Neural crest cell (in vitro differentiated cells): ENCODE results near the gene MICALL2. TPM values are rescaled to one million over a fixed set of nuclear protein-coding genes. Genes with fewer than 3 reads are reported as not detected.

ENCODE experiments used
- DNase-seq: peaks from one replicate; pipeline ENCODE4 v3.0.0; 2021; ENCODE audit warnings: low read depth, mixed read lengths, low spot score
- H3K27ac Mint-ChIP-seq: one replicate; pipeline ENCODE4 v1.8.0; 2021; ENCODE audit warnings: mild to moderate bottlenecking, mixed read lengths; ENCODE audit not compliant: unreplicated experiment
- H3K27me3 Mint-ChIP-seq: 2 replicates; pipeline ENCODE4 v1.8.0; 2021; ENCODE audit warnings: low read depth, mild to moderate bottlenecking, mixed read lengths
- H3K36me3 Mint-ChIP-seq: 2 replicates; pipeline ENCODE4 v1.8.0; 2021; ENCODE audit warnings: low read depth, mild to moderate bottlenecking, mixed read lengths
- H3K4me1 Mint-ChIP-seq: 2 replicates; pipeline ENCODE4 v1.8.0; 2021; ENCODE audit warnings: mixed read lengths
- H3K4me3 Mint-ChIP-seq: one replicate; pipeline ENCODE4 v1.8.0; 2021; ENCODE audit warnings: mild to moderate bottlenecking, mixed read lengths
- H3K9me3 Mint-ChIP-seq: 2 replicates; pipeline ENCODE4 v1.8.0; 2021; ENCODE audit warnings: mixed read lengths
- total RNA-seq: library from RNA; stranded (reverse); gene quantifications from 2 replicates; pipeline ENCODE4 v1.2.1, GENCODE V29; 2021
- TF ChIP-seq, protein P1 (sequence below): fragments of 200-600 bp; sonication (generic); conservative IDR thresholded peaks from 2 replicates; pipeline ENCODE4 v1.5.0; 2021; ENCODE audit warnings: antibody characterized with exemption, mild to moderate bottlenecking

The MICALL2 gene
- total RNA-seq, 1 donor from 2014 or later = 18.7 TPM

DNA sequence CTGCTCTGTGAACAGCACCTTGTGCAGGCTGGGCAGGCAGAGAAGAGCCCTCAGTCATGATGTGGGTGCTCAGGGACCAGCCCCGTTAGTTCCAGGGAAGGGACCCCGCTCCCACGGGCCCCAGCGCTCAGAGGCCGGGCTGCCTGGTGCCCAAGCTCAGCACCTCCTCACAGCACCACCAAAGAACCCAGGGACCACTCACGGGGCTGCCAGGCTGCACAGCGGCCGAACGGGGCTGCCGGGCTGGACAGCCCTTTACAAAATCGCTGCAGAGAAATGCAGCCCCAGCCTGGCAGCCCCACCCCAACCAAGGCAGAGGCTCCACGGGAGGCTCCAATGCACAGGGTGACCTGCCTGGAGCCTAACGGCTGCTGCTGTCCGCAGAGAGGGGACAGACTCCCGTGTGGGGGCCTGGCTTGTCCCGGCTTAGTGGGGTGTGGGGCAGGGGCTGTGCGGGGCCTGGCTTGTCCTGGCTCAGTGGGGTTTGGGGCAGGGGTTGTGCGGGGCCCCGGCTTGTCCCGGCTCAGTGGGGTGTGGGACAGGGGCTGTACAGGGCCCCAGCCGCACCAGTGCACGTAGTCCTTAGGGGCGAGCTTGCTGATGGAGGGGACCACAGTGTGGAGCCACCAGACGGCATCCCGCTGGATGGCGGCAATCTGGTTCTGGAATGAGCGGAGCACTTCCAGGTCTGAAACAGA, 35.7 kb upstream of the MICALL2 start:
- peaks cover 7% of the 10 kb centered on the region for H3K36me3 Mint-ChIP-seq
- no peaks in the 10 kb centered on the region for H3K4me1 Mint-ChIP-seq
- H3K9me3 Mint-ChIP-seq = no peaks in the 10 kb centered on the region
- TF ChIP-seq, protein P1, sequence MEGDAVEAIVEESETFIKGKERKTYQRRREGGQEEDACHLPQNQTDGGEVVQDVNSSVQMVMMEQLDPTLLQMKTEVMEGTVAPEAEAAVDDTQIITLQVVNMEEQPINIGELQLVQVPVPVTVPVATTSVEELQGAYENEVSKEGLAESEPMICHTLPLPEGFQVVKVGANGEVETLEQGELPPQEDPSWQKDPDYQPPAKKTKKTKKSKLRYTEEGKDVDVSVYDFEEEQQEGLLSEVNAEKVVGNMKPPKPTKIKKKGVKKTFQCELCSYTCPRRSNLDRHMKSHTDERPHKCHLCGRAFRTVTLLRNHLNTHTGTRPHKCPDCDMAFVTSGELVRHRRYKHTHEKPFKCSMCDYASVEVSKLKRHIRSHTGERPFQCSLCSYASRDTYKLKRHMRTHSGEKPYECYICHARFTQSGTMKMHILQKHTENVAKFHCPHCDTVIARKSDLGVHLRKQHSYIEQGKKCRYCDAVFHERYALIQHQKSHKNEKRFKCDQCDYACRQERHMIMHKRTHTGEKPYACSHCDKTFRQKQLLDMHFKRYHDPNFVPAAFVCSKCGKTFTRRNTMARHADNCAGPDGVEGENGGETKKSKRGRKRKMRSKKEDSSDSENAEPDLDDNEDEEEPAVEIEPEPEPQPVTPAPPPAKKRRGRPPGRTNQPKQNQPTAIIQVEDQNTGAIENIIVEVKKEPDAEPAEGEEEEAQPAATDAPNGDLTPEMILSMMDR = no peak
- no peak overlapping the region for H3K27ac Mint-ChIP-seq
- H3K27me3 Mint-ChIP-seq = no peaks in the 10 kb centered on the region
- no peak for DNase-seq
- no peak overlapping the region for H3K4me3 Mint-ChIP-seq

DNA sequence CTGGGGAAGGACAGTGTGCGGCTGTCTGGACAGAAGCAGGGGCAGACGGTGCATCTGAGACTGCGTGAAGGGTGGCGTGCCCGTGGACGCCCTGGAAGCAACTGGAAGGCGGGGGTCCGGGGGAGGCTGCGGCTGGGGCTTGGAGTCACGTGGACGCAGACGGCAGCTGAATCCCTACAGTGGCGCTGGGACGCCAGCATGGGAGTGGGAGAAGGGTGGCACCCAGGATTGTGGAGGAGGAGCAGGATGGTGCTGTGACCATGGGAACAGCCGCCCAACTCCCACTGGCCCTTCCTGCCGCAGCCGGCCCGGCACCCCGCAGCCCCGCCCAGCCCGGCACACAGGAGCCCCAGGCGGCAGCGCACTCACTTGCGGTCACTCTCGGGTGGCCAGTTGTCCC, 35.2 kb upstream of the MICALL2 start:
- no peaks in the 10 kb centered on the region for H3K4me1 Mint-ChIP-seq

DNA sequence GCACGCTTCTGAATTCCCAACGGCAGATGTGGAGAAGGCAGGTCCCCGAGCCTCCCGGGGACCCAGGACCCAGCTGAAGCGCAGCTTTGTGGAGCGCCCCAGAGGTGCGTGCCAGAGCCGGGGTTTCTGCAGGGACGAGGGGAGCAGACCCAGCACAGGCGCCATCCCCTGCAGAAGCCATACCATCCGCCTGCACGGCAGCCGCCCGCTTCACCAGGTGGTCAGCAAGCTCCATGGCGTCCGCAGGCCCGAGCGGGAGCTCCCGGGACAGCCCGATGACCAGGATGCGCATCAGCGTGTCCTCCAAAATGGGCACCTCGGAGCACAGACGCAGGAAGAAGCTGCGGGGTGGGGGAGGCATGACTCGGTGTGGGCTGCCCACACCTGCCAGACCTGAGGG, 34.3 kb upstream of the MICALL2 start:
- peaks cover 7% of the 10 kb centered on the region for H3K36me3 Mint-ChIP-seq
- no peak for DNase-seq
- H3K27me3 Mint-ChIP-seq = no peaks in the 10 kb centered on the region
- H3K9me3 Mint-ChIP-seq = no peaks in the 10 kb centered on the region
- no peak overlapping the region for H3K4me3 Mint-ChIP-seq
- H3K4me1 Mint-ChIP-seq = no peaks in the 10 kb centered on the region
- H3K27ac Mint-ChIP-seq = no peak overlapping the region
- TF ChIP-seq, protein P1 = no peak

More for the DNA sequence above, 35.2 kb upstream of the MICALL2 start:
- peaks cover 7% of the 10 kb centered on the region for H3K36me3 Mint-ChIP-seq
- no peaks in the 10 kb centered on the region for H3K27me3 Mint-ChIP-seq
- no peak overlapping the region for H3K27ac Mint-ChIP-seq
- TF ChIP-seq, protein P1 = no peak
- no peaks in the 10 kb centered on the region for H3K9me3 Mint-ChIP-seq
- DNase-seq = no peak
- H3K4me3 Mint-ChIP-seq = no peak overlapping the region

DNA sequence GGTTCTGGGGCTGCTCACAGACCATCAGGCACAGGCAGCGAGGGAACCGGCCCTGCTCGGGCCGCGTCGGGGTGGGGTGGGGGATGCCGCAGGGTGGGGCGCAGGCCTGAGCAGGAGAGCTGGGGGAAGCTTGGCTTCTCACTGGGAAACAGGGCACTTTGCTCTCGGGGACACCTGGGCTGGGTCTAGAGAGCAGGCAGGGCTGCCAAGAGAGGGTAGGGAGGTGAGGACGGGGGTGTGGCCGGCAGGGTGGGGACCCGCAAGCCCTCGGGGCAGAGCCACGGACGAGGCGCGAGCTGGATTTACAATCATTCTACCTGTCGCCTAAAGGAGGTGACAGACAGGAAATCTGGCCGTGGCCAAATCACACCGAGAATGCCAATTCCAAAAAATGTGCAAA, 33.9 kb upstream of the MICALL2 start:
- Mint-ChIP-seq H3K4me1 (no peaks in the 10 kb centered on the region), H3K4me3 (no peak overlapping the region), H3K9me3 (no peaks in the 10 kb centered on the region), H3K27ac (no peak overlapping the region), H3K36me3 (peaks cover 7% of the 10 kb centered on the region), H3K27me3 (no peaks in the 10 kb centered on the region)
- no peak for DNase-seq
- TF ChIP-seq, protein P1 = no peak

DNA sequence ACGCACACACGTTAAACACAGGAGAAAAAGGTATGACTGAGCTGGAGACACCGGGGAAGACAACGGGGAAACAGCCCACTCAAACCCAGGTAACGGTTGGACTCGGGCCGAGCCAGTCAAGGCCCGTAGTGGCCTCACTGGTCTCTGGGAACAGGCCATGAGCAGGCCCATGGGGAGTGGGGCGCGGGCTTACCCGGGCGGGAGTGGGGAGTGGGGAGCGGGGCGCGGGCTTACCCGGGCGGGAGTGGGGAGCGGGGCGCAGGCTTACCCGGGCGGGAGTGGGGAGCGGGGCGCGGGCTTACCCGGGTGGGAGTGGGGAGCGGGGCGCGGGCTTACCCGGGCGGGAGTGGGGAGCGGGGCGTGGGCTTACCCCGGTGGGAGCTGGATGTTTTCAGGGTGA, 33.4 kb upstream of the MICALL2 start:
- TF ChIP-seq, protein P1 = no peak
- Mint-ChIP-seq H3K27ac (no peak overlapping the region), H3K27me3 (no peaks in the 10 kb centered on the region), H3K36me3 (peaks cover 7% of the 10 kb centered on the region), H3K4me1 (no peaks in the 10 kb centered on the region), H3K4me3 (peak overlapping the region; percentile 42), H3K9me3 (no peaks in the 10 kb centered on the region)
- no peak for DNase-seq
